Measurements from ENCODE around the gene MYO1E. TPM values are rescaled to one million over a fixed set of nuclear protein-coding genes. Genes with fewer than 3 reads are reported as not detected.

Gene MYO1E
- total RNA-seq, 5 donors from 2014 or later (not counting 1 experiment from before 2014, with no cell fraction given), result 1.3 to 11.7 (median 4.3) TPM

DNA sequence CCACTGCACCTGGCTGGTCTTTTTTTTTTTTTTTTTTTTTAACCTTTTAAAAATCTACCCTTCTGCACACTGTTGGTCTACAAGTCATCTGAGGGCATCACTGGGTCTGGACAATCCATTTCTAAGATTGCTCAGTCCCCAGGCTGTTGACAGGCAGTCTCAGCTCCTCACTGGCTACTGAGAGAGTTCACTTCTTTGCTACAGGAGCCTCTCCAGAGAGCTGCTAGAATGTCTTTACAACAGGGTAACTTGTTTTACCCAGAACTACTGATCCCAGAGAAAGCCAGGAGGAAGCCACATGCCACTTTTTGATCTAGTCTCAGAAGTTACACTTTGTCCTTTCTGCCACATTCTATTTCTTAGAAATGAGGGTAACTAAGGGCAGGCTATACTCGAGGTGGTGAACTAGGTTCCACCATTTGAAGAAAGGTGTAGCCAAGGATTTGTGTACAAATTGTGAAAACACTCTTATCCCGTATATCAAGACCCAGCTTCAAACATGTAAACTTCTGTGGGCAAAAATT lies 273.4 kb downstream of the MYO1E start:
- Histone ChIP-seq H3K4me1 (ENCODE audit: control insufficient read depth in 1 of 2, extremely low read depth in 1 of 2, insufficient read depth in 2 of 2, low read length in 2 of 2) (peaks cover 2 to 4% of the 10 kb centered on the region in 2 experiments), H3K9me3 (no peaks in the 10 kb centered on the region), H3K27me3 (replicated peaks in 1 of 2; ENCODE audit: control insufficient read depth in 2 of 2, extremely low read depth in 1 of 2, insufficient read depth in 2 of 2, low read length in 1 of 2) (no peaks in the 10 kb centered on the region), H3K4me3 (ENCODE audit: control insufficient read depth in 1 of 2, extremely low read depth in 1 of 2, low read length in 1 of 2) (no peak overlapping the region), H3K36me3 (ENCODE audit: control insufficient read depth in 2 of 2, extremely low read depth in 1 of 2, insufficient read depth in 1 of 2, low read length in 1 of 2) (peaks cover 0 to 19% of the 10 kb centered on the region in 2 donors), H3K27ac (ENCODE audit: low read length) (no peak overlapping the region)
- peaks cover 30% of the 10 kb centered on the region for H3K36me3 Mint-ChIP-seq
- peak overlapping the region in 1 of 3 donors; percentile 56 for H3K4me3 Mint-ChIP-seq
- ChIA-PET CTCF (no interaction called here), POLR2A (interaction anchor here in 1 of 2 donors (0.6 to 0.7 kb wide), 3 partner anchors 8 to 1821 kb away, joined by 3 to 7 read pairs (median 7); no protein-coding TSS in a partner anchor)
- DNase-seq, result no peak
- peak in 1 of 4 experiments; percentile 21 for ATAC-seq (replicated peaks in 1 of 4)
- H3K27ac Mint-ChIP-seq, result peak overlapping the region; percentile 29 to 42
- H3K27me3 Mint-ChIP-seq, result no peaks in the 10 kb centered on the region
- peaks cover 14 to 20% (median 17%) of the 10 kb centered on the region in 3 donors for H3K4me1 Mint-ChIP-seq
- WGBS (ENCODE audit: insufficient coverage), result no CpG with 5 or more reads among the region's 2 CpGs
- H3K9me3 Mint-ChIP-seq, result no peaks in the 10 kb centered on the region

DNA sequence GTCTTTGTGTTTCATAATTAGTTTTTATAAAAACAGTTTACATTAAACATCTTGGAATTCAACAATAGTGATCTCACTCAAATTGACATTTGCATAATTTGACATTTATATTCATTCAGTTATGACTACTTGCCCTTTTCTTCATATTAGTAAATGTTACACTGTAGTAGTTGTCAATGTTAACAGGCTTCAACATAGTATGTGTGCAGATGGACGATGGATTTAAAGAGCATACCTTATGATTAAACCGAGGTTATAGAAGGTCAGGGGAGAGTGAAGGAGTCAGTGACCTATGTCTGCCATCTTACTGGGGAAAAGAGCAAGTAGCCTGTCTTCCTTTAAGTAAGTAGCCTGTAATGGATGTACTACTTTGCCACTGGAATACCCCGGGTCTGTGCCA lies 276.2 kb downstream of the MYO1E start:
- Mint-ChIP-seq H3K36me3 (peaks cover 45% of the 10 kb centered on the region), H3K27ac (no peak overlapping the region), H3K4me3 (no peak overlapping the region), H3K9me3 (no peaks in the 10 kb centered on the region), H3K4me1 (peaks cover 12 to 17% (median 14%) of the 10 kb centered on the region in 3 donors), H3K27me3 (no peaks in the 10 kb centered on the region)
- DNase-seq, result no peak
- Histone ChIP-seq H3K4me1 (ENCODE audit: control insufficient read depth in 1 of 2, extremely low read depth in 1 of 2, insufficient read depth in 2 of 2, low read length in 2 of 2) (peaks cover 2 to 4% of the 10 kb centered on the region in 2 experiments), H3K9me3 (no peaks in the 10 kb centered on the region), H3K27me3 (replicated peaks in 1 of 2; ENCODE audit: control insufficient read depth in 2 of 2, extremely low read depth in 1 of 2, insufficient read depth in 2 of 2, low read length in 1 of 2) (no peaks in the 10 kb centered on the region), H3K27ac (ENCODE audit: low read length) (no peak overlapping the region), H3K4me3 (ENCODE audit: control insufficient read depth in 1 of 2, extremely low read depth in 1 of 2, low read length in 1 of 2) (no peak overlapping the region), H3K36me3 (ENCODE audit: control insufficient read depth in 2 of 2, extremely low read depth in 1 of 2, insufficient read depth in 1 of 2, low read length in 1 of 2) (peaks cover 0 to 38% of the 10 kb centered on the region in 2 donors)
- WGBS (ENCODE audit: insufficient coverage), result no CpG with 5 or more reads among the region's 3 CpGs
- CTCF ChIA-PET, result no interaction called here
- no peak for ATAC-seq (replicated peaks in 1 of 4)
- POLR2A ChIA-PET, result no interaction called here

- peaks cover 51% of the 10 kb centered on the region for H3K36me3 Mint-ChIP-seq
- H3K4me1 Mint-ChIP-seq, result peaks cover 3 to 8% (median 8%) of the 10 kb centered on the region in 3 donors
- Histone ChIP-seq H3K9me3 (no peaks in the 10 kb centered on the region), H3K36me3 (ENCODE audit: control insufficient read depth in 2 of 2, extremely low read depth in 1 of 2, insufficient read depth in 1 of 2, low read length in 1 of 2) (peaks cover 0 to 53% of the 10 kb centered on the region in 2 donors), H3K27me3 (replicated peaks in 1 of 2; ENCODE audit: control insufficient read depth in 2 of 2, extremely low read depth in 1 of 2, insufficient read depth in 2 of 2, low read length in 1 of 2) (no peaks in the 10 kb centered on the region), H3K4me3 (ENCODE audit: control insufficient read depth in 1 of 2, extremely low read depth in 1 of 2, low read length in 1 of 2) (no peak overlapping the region), H3K4me1 (ENCODE audit: control insufficient read depth in 1 of 2, extremely low read depth in 1 of 2, insufficient read depth in 2 of 2, low read length in 2 of 2) (peaks cover under 1 to 4% of the 10 kb centered on the region in 2 experiments), H3K27ac (ENCODE audit: low read length) (no peak overlapping the region)
- no peak overlapping the region for H3K27ac Mint-ChIP-seq
- no peak for DNase-seq
- POLR2A ChIA-PET, result interaction anchor here in 1 of 2 donors (0.6 kb wide), 1 partner anchor 578 kb away, joined by 5 read pairs; no protein-coding TSS in a partner anchor
- no peak for ATAC-seq (replicated peaks in 1 of 4)
- H3K27me3 Mint-ChIP-seq, result no peaks in the 10 kb centered on the region
- CTCF ChIA-PET, result no interaction called here
- H3K4me3 Mint-ChIP-seq, result no peak overlapping the region
- whole genome bisulfite sequencing (ENCODE audit: insufficient coverage), result no CpG with 5 or more reads among the region's 1 CpG
- no peaks in the 10 kb centered on the region for H3K9me3 Mint-ChIP-seq
These were observed 278.6 kb downstream of the MYO1E start for GRCh38 chr15:59094077-59094476.

GRCh38 chr15:59087731-59088130 lies 284.9 kb downstream of the MYO1E start:
- ATAC-seq (replicated peaks in 1 of 4) (no peak), DNase-seq (no peak)
- H3K27me3 ChIP-seq (replicated peaks in 1 of 2; ENCODE audit: control insufficient read depth in 2 of 2, extremely low read depth in 1 of 2, insufficient read depth in 2 of 2, low read length in 1 of 2), result no peaks in the 10 kb centered on the region
- Mint-ChIP-seq H3K9me3 (no peaks in the 10 kb centered on the region), H3K4me3 (no peak overlapping the region), H3K4me1 (no peaks in the 10 kb centered on the region), H3K27me3 (no peaks in the 10 kb centered on the region), H3K36me3 (peaks cover 47% of the 10 kb centered on the region), H3K27ac (peak overlapping the region; percentile 17 to 40)
- no peak overlapping the region for H3K4me3 ChIP-seq (ENCODE audit: control insufficient read depth in 1 of 2, extremely low read depth in 1 of 2, low read length in 1 of 2)
- H3K36me3 ChIP-seq (ENCODE audit: control insufficient read depth in 2 of 2, extremely low read depth in 1 of 2, insufficient read depth in 1 of 2, low read length in 1 of 2), result peaks cover 4 to 71% of the 10 kb centered on the region in 2 donors
- POLR2A ChIA-PET, result no interaction called here
- no peaks in the 10 kb centered on the region for H3K9me3 ChIP-seq
- CTCF ChIA-PET, result no interaction called here
- no peak overlapping the region for H3K27ac ChIP-seq (ENCODE audit: low read length)
- WGBS (ENCODE audit: insufficient coverage), result 100% methylated on average over 2 of the region's 2 CpGs
- H3K4me1 ChIP-seq (ENCODE audit: control insufficient read depth in 1 of 2, extremely low read depth in 1 of 2, insufficient read depth in 2 of 2, low read length in 2 of 2), result no peaks in the 10 kb centered on the region

Other genes starting within 250 kb of the MYO1E start
- gene LDHAL6B, start 166.0 kb downstream of the MYO1E start, total RNA-seq, result not detected
- gene FAM81A, start 65.3 kb upstream of the MYO1E start, total RNA-seq, result under 1 TPM in 2 of 5 donors, not detected in 3; 0.37 to 0.39 TPM
- gene GCNT3, start 238.9 kb upstream of the MYO1E start, total RNA-seq, result under 1 TPM in 2 of 5 donors, not detected in 3; 0.22 to 0.29 TPM